Bronchial epithelial cell (primary cell): ENCODE data around the gene INTS2. TPM values are rescaled to one million over a fixed set of nuclear protein-coding genes. Genes with fewer than 3 reads are reported as not detected.
"Not testable (repeated sequence)": the region's sequence is repeated elsewhere in the genome, so short reads cannot be mapped to it uniquely, and the experiment has no call there.

Experiments
- DNase-seq: peaks from one replicate; pipeline ENCODE4 v3.0.0-alpha.2; 2010; ENCODE audit warnings: low read depth
- FAIRE-seq: peaks from 2 replicates; lab custom pipeline; 2011; peaks lifted over from hg19 to GRCh38; lab: Jason Lieb, UNC
- H3K27me3 ChIP-seq: 2 replicates; pipeline ENCODE4 v1.5.1; 2011; ENCODE audit warnings: low read length; ENCODE audit not compliant: control insufficient read depth, insufficient read depth
- H3K36me3 ChIP-seq: 2 replicates; pipeline ENCODE4 v1.5.1; 2011; ENCODE audit warnings: low read length; ENCODE audit not compliant: control insufficient read depth, insufficient read depth
- H3K4me3 ChIP-seq: 2 replicates; pipeline ENCODE4 v1.5.1; 2011; ENCODE audit warnings: mild to moderate bottlenecking, low read depth, low read length, control low read depth
- total RNA-seq: library from RNA; depleted of rRNA; stranded (reverse); fragments of >200 nt; gene quantifications from 2 replicates; pipeline ENCODE4 v1.2.1, GENCODE V29; 2014
- TF ChIP-seq, protein P1 (sequence below): IDR thresholded peaks from 2 replicates; pipeline ENCODE4 v1.5.1; 2011; ENCODE audit warnings: mild to moderate bottlenecking, moderate library complexity, low read length, control low read depth, inconsistent platforms; ENCODE audit not compliant: insufficient read depth, severe bottlenecking

INTS2 gene
- total RNA-seq, 1 donor from 2014 or later: 17.1 TPM

DNA sequence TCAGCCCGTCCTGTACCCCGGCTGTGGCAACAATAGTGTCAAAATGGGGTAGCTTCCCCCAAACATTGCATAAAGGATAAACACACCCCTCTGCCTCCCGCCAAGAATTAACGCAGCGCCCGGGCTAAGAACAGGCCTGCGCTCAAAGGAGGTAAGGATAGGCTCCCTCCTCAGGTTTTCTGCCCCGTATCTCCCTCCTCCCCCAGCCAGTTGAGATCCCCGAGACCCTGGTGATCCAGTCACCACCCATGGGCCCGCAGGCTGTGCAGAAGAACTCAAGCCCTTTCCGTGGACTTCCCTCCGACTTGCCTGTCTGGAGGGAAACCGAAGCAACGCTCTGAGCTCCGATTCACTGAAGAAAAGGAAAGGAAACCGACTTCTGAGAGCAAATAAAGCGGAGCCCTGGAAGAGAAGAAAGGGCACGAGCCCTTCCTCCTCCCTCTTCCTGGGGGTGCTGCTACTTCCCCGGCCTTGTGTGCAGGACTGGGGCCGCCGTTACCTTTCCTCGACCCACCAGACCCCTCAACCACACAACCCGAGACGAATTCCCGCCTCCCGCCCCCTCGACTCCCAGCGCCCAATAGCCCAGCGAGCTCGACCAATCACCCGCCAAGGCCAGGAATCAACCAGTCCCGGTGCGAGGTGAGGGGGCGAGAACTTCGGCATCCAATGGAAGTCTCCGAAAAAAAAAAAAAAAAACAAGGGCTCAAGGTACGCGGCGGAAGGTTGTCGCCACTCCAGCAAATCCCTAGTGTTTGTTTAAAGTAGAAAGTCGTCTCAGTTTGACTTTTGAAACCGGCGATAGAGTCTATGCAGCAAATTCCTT is 64.6 kb downstream of the INTS2 start, which contains the start of gene BRIP1:
Gene BRIP1, minus strand, starts transcription at position 554 of the 826 bp plus-strand sequence. CDS start 1,989 bp downstream, outside the sequence.
- no peak for FAIRE-seq

DNA sequence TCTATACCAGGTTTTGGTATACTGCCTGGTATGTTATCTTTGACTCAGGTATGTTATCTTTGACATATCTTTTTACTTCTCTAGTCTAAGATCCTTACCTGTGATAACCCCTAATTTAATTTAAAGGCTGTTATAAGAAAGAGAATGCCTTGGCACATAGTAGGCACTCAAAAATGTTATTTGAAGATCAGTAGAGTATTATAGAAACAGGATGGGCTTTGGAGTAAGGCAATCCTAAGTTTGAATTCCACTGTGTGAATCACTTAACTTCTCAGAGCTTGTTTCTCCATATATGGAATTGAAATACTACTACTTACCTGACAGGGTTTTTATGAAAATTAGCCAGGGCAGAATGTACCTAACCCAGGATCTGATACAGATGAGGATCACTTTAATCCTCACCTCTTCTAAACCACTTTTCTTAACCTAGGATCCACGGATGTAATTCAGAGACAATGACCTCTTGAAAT is 65.6 kb downstream of the INTS2 start:
- Histone ChIP-seq H3K27me3 (no peaks in the 10 kb centered on the region), H3K36me3 (no peaks in the 10 kb centered on the region), H3K4me3 (no peak overlapping the region)
- DNase-seq (peak; percentile 74), FAIRE-seq (no peak)
- TF ChIP-seq, protein P1, sequence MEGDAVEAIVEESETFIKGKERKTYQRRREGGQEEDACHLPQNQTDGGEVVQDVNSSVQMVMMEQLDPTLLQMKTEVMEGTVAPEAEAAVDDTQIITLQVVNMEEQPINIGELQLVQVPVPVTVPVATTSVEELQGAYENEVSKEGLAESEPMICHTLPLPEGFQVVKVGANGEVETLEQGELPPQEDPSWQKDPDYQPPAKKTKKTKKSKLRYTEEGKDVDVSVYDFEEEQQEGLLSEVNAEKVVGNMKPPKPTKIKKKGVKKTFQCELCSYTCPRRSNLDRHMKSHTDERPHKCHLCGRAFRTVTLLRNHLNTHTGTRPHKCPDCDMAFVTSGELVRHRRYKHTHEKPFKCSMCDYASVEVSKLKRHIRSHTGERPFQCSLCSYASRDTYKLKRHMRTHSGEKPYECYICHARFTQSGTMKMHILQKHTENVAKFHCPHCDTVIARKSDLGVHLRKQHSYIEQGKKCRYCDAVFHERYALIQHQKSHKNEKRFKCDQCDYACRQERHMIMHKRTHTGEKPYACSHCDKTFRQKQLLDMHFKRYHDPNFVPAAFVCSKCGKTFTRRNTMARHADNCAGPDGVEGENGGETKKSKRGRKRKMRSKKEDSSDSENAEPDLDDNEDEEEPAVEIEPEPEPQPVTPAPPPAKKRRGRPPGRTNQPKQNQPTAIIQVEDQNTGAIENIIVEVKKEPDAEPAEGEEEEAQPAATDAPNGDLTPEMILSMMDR: no peak

More for the DNA sequence above, 64.6 kb downstream of the INTS2 start, which contains the start of gene BRIP1:
- TF ChIP-seq, protein P1: no peak
- H3K36me3 ChIP-seq: peaks cover 1% of the 10 kb centered on the region
- peak within 1 kb of the TSS; percentile 84 for H3K4me3 ChIP-seq
- no peaks in the 10 kb centered on the region for H3K27me3 ChIP-seq
- DNase-seq: peak; percentile 90

DNA sequence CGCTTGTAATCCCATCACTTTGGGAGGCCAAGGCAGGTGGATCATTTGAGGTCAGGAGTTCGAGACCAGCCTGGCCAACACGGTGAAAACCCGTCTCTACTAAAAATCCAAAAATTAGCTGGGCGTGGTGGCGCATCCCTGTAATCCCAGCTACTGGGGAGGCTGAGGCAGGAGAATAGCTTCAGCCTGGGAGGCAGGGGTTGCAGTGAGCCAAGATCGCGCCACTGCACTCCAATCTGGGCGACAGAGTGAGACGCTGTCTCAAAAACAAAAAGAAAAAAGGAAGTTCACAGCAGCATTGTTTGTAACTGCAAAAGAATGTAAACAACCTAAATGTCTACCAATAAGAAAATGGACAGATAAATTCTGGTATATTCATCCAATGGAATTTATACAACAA is 67.4 kb downstream of the INTS2 start:
- FAIRE-seq: not testable (repeated sequence)

DNA sequence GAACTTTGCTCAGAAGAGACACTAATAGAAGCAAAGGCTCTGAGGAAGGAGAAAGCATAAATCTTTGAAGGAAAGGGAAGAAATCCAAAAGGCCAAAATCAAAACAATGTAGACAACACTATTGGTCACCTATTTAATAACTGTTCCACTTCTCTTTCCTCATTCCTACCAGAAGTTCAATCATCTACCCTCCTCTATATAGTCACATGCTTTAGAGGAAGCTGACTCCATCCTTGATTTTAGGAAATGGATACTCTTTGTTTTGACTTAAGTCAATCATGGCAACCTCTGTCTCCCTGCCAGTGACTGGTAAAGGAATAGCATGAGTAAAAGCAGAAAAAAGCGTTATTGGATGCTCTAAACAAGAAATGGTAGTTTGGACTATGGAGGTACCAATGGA is 71.7 kb downstream of the INTS2 start:
- H3K27me3 ChIP-seq: no peaks in the 10 kb centered on the region
- no peaks in the 10 kb centered on the region for H3K36me3 ChIP-seq
- DNase-seq (no peak), FAIRE-seq (no peak)
- no peak overlapping the region for H3K4me3 ChIP-seq
- TF ChIP-seq, protein P1: no peak

More for the DNA sequence above, 67.4 kb downstream of the INTS2 start:
- DNase-seq, H3K36me3 ChIP-seq, H3K27me3 ChIP-seq, H3K4me3 ChIP-seq: not testable (repeated sequence)

DNA sequence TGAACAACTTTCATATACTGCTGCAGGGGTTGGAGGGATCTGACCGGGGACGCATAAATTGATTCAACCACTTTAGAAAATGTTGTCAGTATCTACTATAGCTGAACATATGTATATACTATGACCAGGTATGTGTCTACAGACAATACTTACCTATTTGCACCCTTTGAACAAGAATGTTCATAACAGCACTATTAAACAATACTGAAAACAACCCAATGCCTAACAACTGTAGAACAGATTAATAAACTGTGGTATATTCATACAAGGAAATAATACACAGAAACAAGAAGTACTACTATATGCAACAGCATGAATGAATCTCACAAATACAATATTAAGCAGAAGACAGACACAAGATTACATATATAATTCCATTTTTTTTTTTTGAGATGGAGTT is 74.9 kb downstream of the INTS2 start:
- no peaks in the 10 kb centered on the region for H3K36me3 ChIP-seq
- TF ChIP-seq, protein P1: no peak
- FAIRE-seq (no peak), DNase-seq (no peak)
- no peaks in the 10 kb centered on the region for H3K27me3 ChIP-seq
- no peak overlapping the region for H3K4me3 ChIP-seq

DNA sequence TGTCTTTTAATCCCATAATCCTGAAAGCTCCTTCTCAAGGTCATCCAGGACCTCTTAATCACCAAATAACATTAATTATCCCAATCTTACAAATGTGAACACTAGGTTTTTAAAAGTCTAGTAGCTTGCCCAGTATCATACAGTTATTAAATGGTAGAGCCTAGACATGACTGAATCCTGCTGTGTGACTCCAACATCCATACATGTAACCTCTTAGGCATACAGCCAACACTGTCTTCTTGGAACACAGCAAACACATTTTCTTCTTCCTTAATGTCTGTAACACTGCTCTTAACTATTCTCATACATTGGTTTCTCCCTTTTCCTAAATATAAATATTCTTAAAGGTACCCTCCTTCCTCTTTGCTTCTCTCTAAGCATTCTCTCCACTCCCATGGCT is 78.1 kb downstream of the INTS2 start:
- DNase-seq (peak; percentile 20), FAIRE-seq (no peak)
- TF ChIP-seq, protein P1: no peak
- Histone ChIP-seq H3K36me3 (no peaks in the 10 kb centered on the region), H3K4me3 (no peak overlapping the region), H3K27me3 (no peaks in the 10 kb centered on the region)
